Erythroblast (primary cell): ENCODE data around the gene CLEC18C.
"Not testable (repeated sequence)": the region's sequence is repeated elsewhere in the genome, so short reads cannot be mapped to it uniquely, and the experiment has no call there.

ENCODE experiments used
- GATA1 ChIP-seq: IDR thresholded peaks from 2 replicates; pipeline ENCODE4 v1.6.1; 2011; ENCODE audit warnings: low read depth, mild to moderate bottlenecking, control low read depth, low read length, moderate library complexity
- POLR2A ChIP-seq: IDR thresholded peaks from 2 replicates; pipeline ENCODE4 v1.6.1; 2011; ENCODE audit warnings: mild to moderate bottlenecking, low read length

DNA sequence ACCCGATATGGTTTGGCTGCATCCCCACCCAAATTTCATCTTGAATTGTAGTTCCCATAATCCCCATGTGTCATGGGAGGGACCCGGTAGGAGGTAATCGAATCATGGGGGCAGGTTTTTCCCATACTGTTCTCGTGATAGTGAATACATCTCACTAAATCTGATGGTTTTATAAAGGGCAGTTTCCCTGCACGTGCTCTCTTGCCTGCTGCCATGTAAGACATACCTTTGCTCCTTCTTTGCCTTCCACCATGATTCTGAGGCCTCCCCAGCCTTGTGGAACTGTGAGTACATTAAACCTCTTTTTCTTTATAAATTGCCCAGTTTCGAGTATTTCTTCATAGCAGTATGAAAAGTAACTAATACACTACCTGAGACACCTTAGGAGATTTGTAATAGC, 32.8 kb downstream of the CLEC18C start:
- TF ChIP-seq POLR2A, GATA1: not testable (repeated sequence)
